ENCODE results near the gene CNDP2.

The CNDP2 gene

GRCh38 chr18:74550886-74551285 lies 54.7 kb downstream of the CNDP2 start:
- H3K4me1 ChIP-seq = no peaks in the 10 kb centered on the region
- no peak overlapping the region for H3K9ac ChIP-seq
- TF ChIP-seq CTCF (IDR thresholded peaks at IDR 0.05) = no peak

DNA sequence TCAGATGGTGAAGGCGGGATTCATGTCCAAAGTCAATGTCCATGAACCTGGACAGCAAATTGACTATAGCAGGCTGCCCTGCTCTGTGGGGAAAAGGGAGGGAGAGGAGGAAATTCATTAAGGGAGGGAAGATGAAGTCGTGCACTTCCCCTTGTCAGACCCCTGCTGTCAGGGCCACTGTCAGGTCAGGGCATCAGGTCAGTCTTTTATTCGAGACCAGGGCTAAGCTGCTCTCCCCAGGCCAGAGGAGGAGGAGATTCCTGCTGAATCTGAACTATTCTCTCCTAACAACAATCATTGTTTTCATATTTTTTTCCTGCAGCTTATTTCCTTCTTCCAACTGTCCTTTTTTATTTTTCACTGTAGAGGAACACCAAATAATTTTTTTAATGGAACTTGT lies 55.3 kb downstream of the CNDP2 start:
- no peak for TF ChIP-seq CTCF (IDR thresholded peaks at IDR 0.05)
- Histone ChIP-seq H3K4me2 (ENCODE audit: low read length) (no peak overlapping the region), H2AFZ (no peak overlapping the region), H3K9me3 (ENCODE audit: control insufficient read depth, low read length) (no peaks in the 10 kb centered on the region), H3K4me1 (no peaks in the 10 kb centered on the region), H3K27me3 (ENCODE audit: control insufficient read depth, insufficient read depth, low read length) (no peaks in the 10 kb centered on the region), H3K27ac (no peak overlapping the region), H3K79me2 (no peaks in the 10 kb centered on the region), H3K4me3 (ENCODE audit: low read depth, low read length) (no peak overlapping the region), H3K9ac (no peak overlapping the region), H3K36me3 (ENCODE audit: control insufficient read depth, insufficient read depth, low read length) (no peaks in the 10 kb centered on the region)

More at GRCh38 chr18:74550886-74551285, 54.7 kb downstream of the CNDP2 start:
- Histone ChIP-seq H3K4me2 (ENCODE audit: low read length) (no peak overlapping the region), H3K9me3 (ENCODE audit: control insufficient read depth, low read length) (no peaks in the 10 kb centered on the region), H2AFZ (no peak overlapping the region), H3K27ac (no peak overlapping the region), H3K36me3 (ENCODE audit: control insufficient read depth, insufficient read depth, low read length) (no peaks in the 10 kb centered on the region), H3K4me3 (ENCODE audit: low read depth, low read length) (no peak overlapping the region), H3K79me2 (no peaks in the 10 kb centered on the region), H3K27me3 (ENCODE audit: control insufficient read depth, insufficient read depth, low read length) (no peaks in the 10 kb centered on the region)

DNA sequence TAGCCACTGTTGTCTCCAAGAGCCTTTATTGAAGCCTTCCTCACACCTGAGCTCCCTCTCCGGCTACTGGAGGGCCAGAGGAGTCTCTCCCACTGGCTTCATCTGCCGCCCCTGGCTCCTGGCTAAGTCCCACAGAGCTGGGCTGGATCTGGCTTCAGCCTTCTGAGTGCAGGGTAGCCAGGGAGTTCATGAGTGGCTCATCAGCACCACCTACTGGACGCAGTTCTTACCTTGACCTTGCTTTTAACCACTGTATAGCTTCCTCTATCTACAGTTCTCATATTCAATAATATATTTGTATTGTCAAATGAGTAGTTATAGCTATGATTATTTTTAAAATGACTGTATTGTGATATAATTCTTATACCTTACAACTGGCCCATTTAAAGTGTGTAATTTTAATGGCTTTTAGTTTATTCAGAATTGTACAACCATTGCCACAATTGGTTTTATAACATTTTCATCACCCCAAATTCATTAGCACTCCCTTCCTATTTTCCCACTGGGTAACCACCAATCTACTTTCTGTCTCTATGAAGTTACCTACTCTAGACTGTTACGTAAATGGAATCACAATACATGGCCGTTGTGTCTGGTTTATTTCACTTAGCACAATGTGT lies 55.9 kb downstream of the CNDP2 start:
- H3K9ac ChIP-seq = no peak overlapping the region
- no peaks in the 10 kb centered on the region for H3K27me3 ChIP-seq (ENCODE audit: control insufficient read depth, insufficient read depth, low read length)
- no peak overlapping the region for H3K4me2 ChIP-seq (ENCODE audit: low read length)
- no peaks in the 10 kb centered on the region for H3K9me3 ChIP-seq (ENCODE audit: control insufficient read depth, low read length)
- H3K27ac ChIP-seq = no peak overlapping the region
- peak; percentile 82 for TF ChIP-seq CTCF (IDR thresholded peaks at IDR 0.05)
- H2AFZ ChIP-seq = peak overlapping the region; percentile 29
- H3K79me2 ChIP-seq = no peaks in the 10 kb centered on the region
- no peaks in the 10 kb centered on the region for H3K4me1 ChIP-seq
- H3K36me3 ChIP-seq (ENCODE audit: control insufficient read depth, insufficient read depth, low read length) = no peaks in the 10 kb centered on the region
- H3K4me3 ChIP-seq (ENCODE audit: low read depth, low read length) = no peak overlapping the region

GRCh38 chr18:74556126-74556525 lies 60.0 kb downstream of the CNDP2 start:
- H3K27me3 ChIP-seq (ENCODE audit: control insufficient read depth, insufficient read depth, low read length) = no peaks in the 10 kb centered on the region
- TF ChIP-seq CTCF (IDR thresholded peaks at IDR 0.05) = no peak
- no peak overlapping the region for H2AFZ ChIP-seq
- H3K9ac ChIP-seq = no peak overlapping the region
- H3K4me1 ChIP-seq = no peaks in the 10 kb centered on the region
- no peaks in the 10 kb centered on the region for H3K9me3 ChIP-seq (ENCODE audit: control insufficient read depth, low read length)
- H3K4me2 ChIP-seq (ENCODE audit: low read length) = no peak overlapping the region
- no peak overlapping the region for H3K27ac ChIP-seq
- H3K36me3 ChIP-seq (ENCODE audit: control insufficient read depth, insufficient read depth, low read length) = no peaks in the 10 kb centered on the region
- H3K4me3 ChIP-seq (ENCODE audit: low read depth, low read length) = no peak overlapping the region
- H3K79me2 ChIP-seq = no peaks in the 10 kb centered on the region

DNA sequence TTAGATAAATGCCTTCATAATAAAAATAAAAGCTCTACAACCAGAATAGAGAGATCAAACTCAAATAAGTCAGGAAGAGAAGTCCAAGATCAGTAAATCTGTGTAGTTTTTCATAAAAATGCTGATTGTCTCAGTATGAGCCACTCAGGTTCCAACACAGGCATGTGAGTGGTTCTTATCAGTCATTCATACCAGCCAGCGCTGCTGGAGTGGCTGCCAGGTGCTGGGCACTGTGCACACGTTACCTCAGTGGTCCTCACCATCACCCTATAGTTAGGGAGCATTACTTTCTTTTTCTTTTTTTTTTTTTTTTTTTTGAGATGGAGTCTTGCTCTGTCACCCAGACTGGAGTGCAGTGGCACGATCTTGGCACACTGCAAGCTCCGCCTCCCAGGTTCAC lies 61.9 kb downstream of the CNDP2 start:
- Histone ChIP-seq H3K79me2 (no peaks in the 10 kb centered on the region), H3K4me1 (peaks cover 15% of the 10 kb centered on the region), H3K27ac (no peak overlapping the region), H3K4me3 (ENCODE audit: low read depth, low read length) (no peak overlapping the region), H3K9me3 (ENCODE audit: control insufficient read depth, low read length) (no peaks in the 10 kb centered on the region), H2AFZ (no peak overlapping the region), H3K36me3 (ENCODE audit: control insufficient read depth, insufficient read depth, low read length) (no peaks in the 10 kb centered on the region), H3K4me2 (ENCODE audit: low read length) (no peak overlapping the region), H3K9ac (no peak overlapping the region), H3K27me3 (ENCODE audit: control insufficient read depth, insufficient read depth, low read length) (no peaks in the 10 kb centered on the region)
- TF ChIP-seq CTCF (IDR thresholded peaks at IDR 0.05) = no peak

Data from parathyroid adenoma (tissue), 2 donors.